Transverse colon (tissue), 4 donors: Measurements from ENCODE around the gene NPLOC4. TPM values are rescaled to one million over a fixed set of nuclear protein-coding genes. Genes with fewer than 3 reads are reported as not detected.

Source experiments
- DNase-seq: peaks from one replicate; pipeline ENCODE4 v3.0.0-alpha.2; 2019
- H3K27ac ChIP-seq, 4 donors: fragments of 200-600 bp; sonication (generic); 2 replicates each; pipeline ENCODE4 v1.5.1; 2016 to 2018; ENCODE audit warnings: inconsistent platforms in 4 of 4
- H3K27me3 ChIP-seq: fragments of 200-600 bp; sonication (generic); 2 replicates; pipeline ENCODE4 v1.5.1; 2017; ENCODE audit warnings: inconsistent platforms
- H3K36me3 ChIP-seq, 4 donors: fragments of 200-600 bp; sonication (generic); 2 replicates each; pipeline ENCODE4 v1.5.1; 2017 to 2019; ENCODE audit warnings: inconsistent platforms in 4 of 4
- H3K4me1 ChIP-seq, 4 donors: fragments of 200-600 bp; sonication (generic); 2 replicates each; pipeline ENCODE4 v1.5.1; 2017 to 2020; ENCODE audit warnings: inconsistent platforms in 4 of 4
- H3K4me3 ChIP-seq, 4 donors: fragments of 200-600 bp; sonication (generic); 1 replicate in 1 of 4; 2 replicates in 3 of 4; pipeline versions ENCODE4 v1.5.1 to v1.6.1; 2017 to 2019; ENCODE audit warnings: inconsistent platforms in 4 of 4
- H3K9me3 ChIP-seq, 2 donors: fragments of 200-600 bp; sonication (generic); 2 replicates each; pipeline ENCODE4 v1.5.1; 2017 to 2019; ENCODE audit warnings: inconsistent platforms in 2 of 2
- EP300 ChIP-seq: sonication (generic); formaldehyde crosslinking; IDR thresholded peaks from one replicate; pipeline ENCODE4 v1.6.1; 2017; ENCODE audit warnings: antibody characterized with exemption, low read depth
- POLR2A ChIP-seq: fragments of 450-650 bp; IDR thresholded peaks from one replicate; pipeline ENCODE4 v1.6.1; 2016; ENCODE audit warnings: antibody characterized with exemption, mild to moderate bottlenecking, moderate library complexity
- POLR2AphosphoS5 ChIP-seq, 3 donors: sonication (generic); formaldehyde crosslinking; IDR thresholded peaks; one replicate each; pipeline ENCODE4 v1.6.1; 2016; ENCODE audit warnings: antibody characterized with exemption in 3 of 3
- WGBS, 2 donors: methylation state at CpG; one replicate each; pipeline ENCODE4 v1.1.5; 2018; ENCODE audit warnings: low coverage in 1 of 2; 5-methylcytosine and 5-hydroxymethylcytosine counted together
- in situ Hi-C, 4 donors: fragments of 200-750 bp; cut with MboI; loops; one replicate each; pipeline versions ENCODE4 v1.15.0 to v1.15.1; 2017; ENCODE audit warnings: low sequenced_read_pairs in 3 of 4, low pct_ligation_motif_present in 1 of 4, low pct_unique_long_range_greater_than_20kb in 1 of 4
- intact Hi-C: fragments of 100-400 bp; cut with DNase I; formaldehyde crosslinking; loops from one replicate; pipeline ENCODE4 v1.15.1; 2023; ENCODE audit warnings: low total_unique reads
- total RNA-seq, 4 donors: library from RNA; depleted of rRNA; stranded (reverse); fragments of >200 nt; gene quantifications; one replicate each; pipeline ENCODE4 v1.1.0, GENCODE V29; 2016
- TF ChIP-seq, protein P1 (sequence below), 5 experiments: fragments of 200-600 bp in 3 of 5; fragments of 450-650 bp in 2 of 5; sonication (generic) in 3 of 5; IDR thresholded peaks; 1 replicate in 2 of 5; 2 replicates in 3 of 5; pipeline ENCODE4 v1.5.1; 2016 to 2017; ENCODE audit warnings: antibody characterized with exemption in 5 of 5, inconsistent platforms in 3 of 5, mild to moderate bottlenecking in 2 of 5, moderate library complexity in 1 of 5

NPLOC4 gene
- total RNA-seq, 4 donors from 2014 or later = 59.9 to 323 (median 84.6) TPM

DNA sequence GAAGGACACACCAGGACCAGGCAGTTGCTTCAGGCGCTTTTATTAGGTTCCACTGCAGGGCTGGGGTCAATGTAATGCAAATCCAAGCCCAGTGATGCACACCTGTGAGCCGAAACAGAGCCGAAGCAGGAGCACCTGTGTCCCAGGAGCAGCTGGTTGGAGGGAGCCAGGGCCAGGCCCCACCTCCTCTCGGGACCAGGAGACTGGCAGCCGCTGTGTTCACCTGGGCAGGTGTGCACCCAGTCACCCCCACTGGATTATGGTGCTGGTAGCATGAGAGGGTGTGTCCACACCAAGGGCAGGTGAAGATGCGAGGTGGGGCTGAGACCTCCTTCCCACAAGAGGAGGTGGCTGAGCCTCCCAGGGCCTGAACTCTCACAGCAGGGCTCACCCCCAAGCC is 80.0 kb downstream of the NPLOC4 start:
- intact Hi-C loops = no loop called here
- peaks cover 0 to 16% (median 7%) of the 10 kb centered on the region in 4 donors for H3K36me3 ChIP-seq

DNA sequence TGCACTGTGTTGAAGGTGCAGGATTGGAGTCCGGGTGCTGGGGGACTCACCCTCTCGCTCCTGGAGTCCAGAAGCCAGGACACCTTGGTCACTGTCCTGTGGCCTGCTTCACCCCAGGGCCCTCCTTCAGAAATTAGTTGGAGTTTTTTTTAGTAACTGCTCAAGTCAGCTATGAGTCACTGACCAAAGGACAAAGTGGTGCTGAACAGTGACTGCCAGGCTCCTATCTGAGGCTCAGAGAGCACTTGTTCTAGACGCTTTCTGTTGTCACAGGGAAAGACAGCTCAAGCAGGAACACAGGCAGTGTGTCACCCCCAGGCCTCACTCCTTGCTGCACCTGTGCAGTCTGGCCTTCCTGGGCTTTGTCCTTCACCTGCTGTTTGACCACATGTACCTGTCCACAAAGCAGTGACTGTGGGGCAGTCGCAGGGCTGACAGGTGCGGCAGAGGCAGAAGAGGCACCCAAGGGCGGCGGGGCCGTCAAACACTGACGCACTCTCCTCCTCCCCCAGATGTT is 80.7 kb downstream of the NPLOC4 start:
- intact Hi-C loops (no loop called here), in situ Hi-C loops (no loop called here)
- Histone ChIP-seq H3K36me3 (peaks cover 0 to 13% (median 5%) of the 10 kb centered on the region in 4 donors), H3K27me3 (no peaks in the 10 kb centered on the region), H3K4me3 (no peak overlapping the region), H3K4me1 (peaks cover 10 to 24% (median 23%) of the 10 kb centered on the region in 4 donors), H3K9me3 (no peaks in the 10 kb centered on the region), H3K27ac (peak overlapping the region in 3 of 4 donors; percentile 3 to 19 (median 12))
- TF ChIP-seq, protein P1, sequence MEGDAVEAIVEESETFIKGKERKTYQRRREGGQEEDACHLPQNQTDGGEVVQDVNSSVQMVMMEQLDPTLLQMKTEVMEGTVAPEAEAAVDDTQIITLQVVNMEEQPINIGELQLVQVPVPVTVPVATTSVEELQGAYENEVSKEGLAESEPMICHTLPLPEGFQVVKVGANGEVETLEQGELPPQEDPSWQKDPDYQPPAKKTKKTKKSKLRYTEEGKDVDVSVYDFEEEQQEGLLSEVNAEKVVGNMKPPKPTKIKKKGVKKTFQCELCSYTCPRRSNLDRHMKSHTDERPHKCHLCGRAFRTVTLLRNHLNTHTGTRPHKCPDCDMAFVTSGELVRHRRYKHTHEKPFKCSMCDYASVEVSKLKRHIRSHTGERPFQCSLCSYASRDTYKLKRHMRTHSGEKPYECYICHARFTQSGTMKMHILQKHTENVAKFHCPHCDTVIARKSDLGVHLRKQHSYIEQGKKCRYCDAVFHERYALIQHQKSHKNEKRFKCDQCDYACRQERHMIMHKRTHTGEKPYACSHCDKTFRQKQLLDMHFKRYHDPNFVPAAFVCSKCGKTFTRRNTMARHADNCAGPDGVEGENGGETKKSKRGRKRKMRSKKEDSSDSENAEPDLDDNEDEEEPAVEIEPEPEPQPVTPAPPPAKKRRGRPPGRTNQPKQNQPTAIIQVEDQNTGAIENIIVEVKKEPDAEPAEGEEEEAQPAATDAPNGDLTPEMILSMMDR (IDR thresholded peaks at IDR 0.05) = no peak
- TF ChIP-seq POLR2A (no peak), EP300 (no peak), POLR2AphosphoS5 (IDR thresholded peaks at IDR 0.05) (peak in 1 of 3 donors; percentile 8)
- WGBS, 2 donors = 71% methylated on average over 9 of the region's 9 CpGs; no CpG with 5 or more reads in 1 of the 2 donors
- DNase-seq = no peak

More for the DNA sequence above, 80.0 kb downstream of the NPLOC4 start:
- H3K9me3 ChIP-seq = no peaks in the 10 kb centered on the region
- in situ Hi-C loops = no loop called here
- DNase-seq = peak; percentile 30
- no peaks in the 10 kb centered on the region for H3K27me3 ChIP-seq
- TF ChIP-seq EP300 (no peak), POLR2A (no peak), POLR2AphosphoS5 (IDR thresholded peaks at IDR 0.05) (no peak)
- TF ChIP-seq, protein P1 (IDR thresholded peaks at IDR 0.05) = no peak
- WGBS, 2 donors = 52% methylated on average over 6 of the region's 6 CpGs; no CpG with 5 or more reads in 1 of the 2 donors
- peak overlapping the region in 2 of 4 donors; percentile 3 to 19 for H3K27ac ChIP-seq
- H3K4me1 ChIP-seq = peaks cover 7 to 20% (median 19%) of the 10 kb centered on the region in 4 donors
- no peak overlapping the region for H3K4me3 ChIP-seq

DNA sequence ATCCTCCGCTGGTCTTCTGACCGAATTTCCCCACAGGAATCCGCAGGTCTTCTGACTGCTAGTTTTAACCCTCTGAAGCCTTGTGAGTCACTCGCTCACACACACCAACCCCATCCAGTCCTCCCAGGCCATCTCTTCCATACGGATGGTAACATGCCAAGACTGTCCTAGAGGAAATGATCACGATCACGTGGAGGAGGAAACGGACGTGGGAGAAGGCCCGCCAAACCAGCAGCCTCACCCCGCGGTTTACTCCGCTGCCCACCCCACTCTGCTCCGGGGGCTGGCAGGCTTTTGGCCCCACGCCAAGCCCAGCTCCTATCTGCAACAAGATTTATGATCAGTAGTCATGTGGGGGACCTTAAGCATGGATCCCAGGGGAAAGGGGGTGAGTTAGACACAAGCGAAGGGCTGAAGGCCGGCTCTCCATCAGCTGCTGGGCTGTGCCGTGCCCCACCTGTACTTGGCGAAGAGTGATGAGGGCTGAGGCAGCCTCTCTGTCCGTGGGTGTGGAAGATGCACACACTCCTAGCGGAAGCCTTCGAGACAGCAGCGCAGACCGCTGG is 83.2 kb downstream of the NPLOC4 start:
- in situ Hi-C loops (no loop called here), intact Hi-C loops (no loop called here)
- Histone ChIP-seq H3K9me3 (no peaks in the 10 kb centered on the region), H3K4me3 (peak overlapping the region in 2 of 4 donors; percentile 93 to 100), H3K4me1 (peaks cover 14 to 31% (median 27%) of the 10 kb centered on the region in 4 donors), H3K36me3 (peaks cover 0 to 4% (median under 1%) of the 10 kb centered on the region in 4 donors), H3K27me3 (no peaks in the 10 kb centered on the region), H3K27ac (peak overlapping the region; percentile 87 to 97 (median 94))
- WGBS, 2 donors = 29% methylated on average over 24 of the region's 24 CpGs; no CpG with 5 or more reads in 1 of the 2 donors
- no peak for TF ChIP-seq POLR2A
- TF ChIP-seq POLR2AphosphoS5 (IDR thresholded peaks at IDR 0.05) = no peak
- TF ChIP-seq EP300 = no peak
- TF ChIP-seq, protein P1 (IDR thresholded peaks at IDR 0.05) = no peak
- peak; percentile 33 for DNase-seq

DNA sequence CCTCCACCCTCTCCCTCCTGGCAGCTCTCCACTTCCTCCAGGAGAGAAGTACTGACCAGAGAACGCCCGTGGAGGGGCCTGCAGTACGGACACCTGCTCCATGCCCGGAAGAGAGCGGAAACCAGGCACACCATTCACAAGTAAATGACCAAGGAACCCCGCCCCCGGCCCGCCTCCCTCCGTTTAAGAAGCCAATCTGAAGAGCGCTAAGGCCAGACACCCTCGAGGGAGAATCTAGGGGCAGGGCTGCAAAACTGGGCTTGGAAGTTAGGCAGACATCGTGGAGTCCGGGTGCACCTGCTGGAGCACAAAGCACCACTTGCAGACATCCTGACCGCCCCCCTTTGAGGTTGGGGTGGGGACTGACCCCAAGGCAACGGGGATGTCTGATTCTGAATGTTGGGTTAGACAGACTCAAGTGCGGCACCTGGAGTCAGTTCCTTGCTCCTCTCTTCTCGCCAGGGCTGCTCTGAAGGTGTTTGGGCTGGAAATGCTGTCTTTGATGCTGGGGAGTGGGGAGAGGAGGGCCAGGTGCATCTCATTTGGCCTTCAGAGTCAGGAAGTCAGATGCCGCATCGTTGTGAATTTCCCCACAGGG is 83.8 kb downstream of the NPLOC4 start:
- TF ChIP-seq POLR2AphosphoS5 (IDR thresholded peaks at IDR 0.05) (peak in 1 of 3 donors; percentile 7), EP300 (no peak), POLR2A (no peak)
- TF ChIP-seq, protein P1 (IDR thresholded peaks at IDR 0.05) = no peak
- Histone ChIP-seq H3K27me3 (no peaks in the 10 kb centered on the region), H3K4me3 (peak overlapping the region; percentile 88 to 100 (median 92)), H3K36me3 (no peaks in the 10 kb centered on the region), H3K9me3 (no peaks in the 10 kb centered on the region), H3K27ac (peak overlapping the region; percentile 87 to 97 (median 94)), H3K4me1 (peaks cover 14 to 31% (median 27%) of the 10 kb centered on the region in 4 donors)
- DNase-seq = peak; percentile 82
- in situ Hi-C loops = no loop called here
- intact Hi-C loops = no loop called here
- 4% methylated on average over 19 of the region's 19 CpGs; no CpG with 5 or more reads in 1 of the 2 donors for WGBS, 2 donors
